Upper lobe of right lung (tissue), 1 donor: ENCODE data around the gene TCTN2. TPM values are rescaled to one million over a fixed set of nuclear protein-coding genes. Genes with fewer than 3 reads are reported as not detected.

Experiments used
- ATAC-seq: fragments of 200-7000 bp; cut with Tn5 transposase; one replicate; pipeline ENCODE4 v1.9.1; 2020; ENCODE audit warnings: mild to moderate bottlenecking, moderate library complexity
- DNase-seq: peaks from one replicate; pipeline ENCODE4 v3.0.0-alpha.2; 2020
- H3K27ac ChIP-seq: fragments of 200-600 bp; one replicate; pipeline ENCODE4 v1.8.0; 2022
- H3K27me3 ChIP-seq: fragments of 200-600 bp; one replicate; pipeline ENCODE4 v1.8.0; 2022; ENCODE audit warnings: mild to moderate bottlenecking
- H3K36me3 ChIP-seq: fragments of 200-600 bp; one replicate; pipeline ENCODE4 v1.8.0; 2022
- H3K4me1 ChIP-seq: fragments of 200-600 bp; one replicate; pipeline ENCODE4 v1.8.0; 2022
- H3K4me3 ChIP-seq: fragments of 200-600 bp; one replicate; pipeline ENCODE4 v1.8.0; 2022; ENCODE audit warnings: mild to moderate bottlenecking
- H3K9me3 ChIP-seq: fragments of 200-600 bp; one replicate; pipeline ENCODE4 v1.8.0; 2022
- CTCF ChIP-seq: fragments of 200-600 bp; IDR thresholded peaks from one replicate; pipeline ENCODE4 v1.8.0; 2022; ENCODE audit warnings: antibody characterized with exemption
- intact Hi-C: fragments of 100-400 bp; cut with DNase I; formaldehyde crosslinking; loops from one replicate; pipeline ENCODE4 v1.11.0; 2022
- total RNA-seq: library from RNA; stranded (reverse); fragmentation: NEBNext Ultra II Directional; extraction: Animal tissue kit (Norgen Biotek cat#: 25700); gene quantifications from one replicate; pipeline ENCODE4 v1.2.1, GENCODE V29; 2021
- donor health status: DM: no; HTN: yes; CAD: no; lungs with severe emphysema.

Gene TCTN2
- total RNA-seq, 1 donor from 2014 or later: 10.5 TPM

GRCh38 chr12:123720141-123720814 lies 49.4 kb downstream of the TCTN2 start:
- intact Hi-C loops: no loop called here
- no peaks in the 10 kb centered on the region for H3K27me3 ChIP-seq
- TF ChIP-seq CTCF: no peak
- DNase-seq (no peak), ATAC-seq (no peak)
- no peaks in the 10 kb centered on the region for H3K9me3 ChIP-seq
- H3K4me1 ChIP-seq: no peaks in the 10 kb centered on the region
- no peak overlapping the region for H3K4me3 ChIP-seq
- no peak overlapping the region for H3K27ac ChIP-seq
- H3K36me3 ChIP-seq: peaks cover 41% of the 10 kb centered on the region

- Histone ChIP-seq H3K27me3 (no peaks in the 10 kb centered on the region), H3K4me3 (no peak overlapping the region), H3K4me1 (no peaks in the 10 kb centered on the region), H3K36me3 (peaks cover 50% of the 10 kb centered on the region), H3K27ac (no peak overlapping the region), H3K9me3 (no peaks in the 10 kb centered on the region)
- ATAC-seq (no peak), DNase-seq (no peak)
- intact Hi-C loops: no loop called here
- TF ChIP-seq CTCF: no peak
Observed at GRCh38 chr12:123721245-123721644, 50.3 kb downstream of the TCTN2 start.

GRCh38 chr12:123723011-123723410 lies 52.1 kb downstream of the TCTN2 start:
- ATAC-seq (peak; percentile 43), DNase-seq (no peak)
- no peaks in the 10 kb centered on the region for H3K27me3 ChIP-seq
- H3K4me3 ChIP-seq: no peak overlapping the region
- intact Hi-C loops: no loop called here
- no peak for TF ChIP-seq CTCF
- H3K9me3 ChIP-seq: no peaks in the 10 kb centered on the region
- H3K4me1 ChIP-seq: no peaks in the 10 kb centered on the region
- no peak overlapping the region for H3K27ac ChIP-seq
- H3K36me3 ChIP-seq: peaks cover 66% of the 10 kb centered on the region

- Histone ChIP-seq H3K4me1 (no peaks in the 10 kb centered on the region), H3K27ac (no peak overlapping the region), H3K9me3 (no peaks in the 10 kb centered on the region), H3K4me3 (no peak overlapping the region), H3K27me3 (no peaks in the 10 kb centered on the region), H3K36me3 (peaks cover 67% of the 10 kb centered on the region)
- intact Hi-C loops: no loop called here
- TF ChIP-seq CTCF: no peak
- DNase-seq (no peak), ATAC-seq (no peak)
Observed at GRCh38 chr12:123723765-123724164, 52.9 kb downstream of the TCTN2 start.

- no peak for ATAC-seq
- no peaks in the 10 kb centered on the region for H3K4me1 ChIP-seq
Observed at GRCh38 chr12:123726244-123726643, 55.3 kb downstream of the TCTN2 start.

More at GRCh38 chr12:123726244-123726643, 55.3 kb downstream of the TCTN2 start:
- DNase-seq: no peak
- H3K27me3 ChIP-seq: no peaks in the 10 kb centered on the region
- TF ChIP-seq CTCF: no peak
- H3K9me3 ChIP-seq: no peaks in the 10 kb centered on the region
- peaks cover 82% of the 10 kb centered on the region for H3K36me3 ChIP-seq
- no peak overlapping the region for H3K4me3 ChIP-seq
- intact Hi-C loops: no loop called here
- H3K27ac ChIP-seq: no peak overlapping the region
